ENCODE measurements around the gene NINL.

DNA sequence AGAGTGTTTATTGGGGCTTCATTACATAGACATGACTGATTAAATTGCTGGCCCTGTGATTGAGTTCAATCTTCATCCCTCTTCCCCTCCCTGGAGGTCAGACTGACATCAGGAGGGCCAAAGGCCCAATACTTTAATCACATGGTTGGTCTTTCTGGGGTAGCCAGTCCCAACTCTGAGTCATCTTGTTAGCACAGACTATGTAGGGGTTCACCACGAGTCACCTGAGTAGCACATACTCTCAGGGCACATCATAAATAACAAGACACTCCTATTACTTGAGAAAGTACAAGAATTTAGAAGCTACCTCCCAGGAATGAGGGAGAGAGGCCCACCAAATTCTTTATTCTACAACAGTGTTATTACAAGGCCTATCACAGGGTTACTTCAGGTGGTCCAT is 166.6 kb downstream of the NINL start:
- TF ChIP-seq, protein P1, sequence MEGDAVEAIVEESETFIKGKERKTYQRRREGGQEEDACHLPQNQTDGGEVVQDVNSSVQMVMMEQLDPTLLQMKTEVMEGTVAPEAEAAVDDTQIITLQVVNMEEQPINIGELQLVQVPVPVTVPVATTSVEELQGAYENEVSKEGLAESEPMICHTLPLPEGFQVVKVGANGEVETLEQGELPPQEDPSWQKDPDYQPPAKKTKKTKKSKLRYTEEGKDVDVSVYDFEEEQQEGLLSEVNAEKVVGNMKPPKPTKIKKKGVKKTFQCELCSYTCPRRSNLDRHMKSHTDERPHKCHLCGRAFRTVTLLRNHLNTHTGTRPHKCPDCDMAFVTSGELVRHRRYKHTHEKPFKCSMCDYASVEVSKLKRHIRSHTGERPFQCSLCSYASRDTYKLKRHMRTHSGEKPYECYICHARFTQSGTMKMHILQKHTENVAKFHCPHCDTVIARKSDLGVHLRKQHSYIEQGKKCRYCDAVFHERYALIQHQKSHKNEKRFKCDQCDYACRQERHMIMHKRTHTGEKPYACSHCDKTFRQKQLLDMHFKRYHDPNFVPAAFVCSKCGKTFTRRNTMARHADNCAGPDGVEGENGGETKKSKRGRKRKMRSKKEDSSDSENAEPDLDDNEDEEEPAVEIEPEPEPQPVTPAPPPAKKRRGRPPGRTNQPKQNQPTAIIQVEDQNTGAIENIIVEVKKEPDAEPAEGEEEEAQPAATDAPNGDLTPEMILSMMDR (IDR thresholded peaks at IDR 0.05; ENCODE audit: poor library complexity): no peak
- TF ChIP-seq EZH2 (IDR thresholded peaks at IDR 0.05; ENCODE audit: borderline replicate concordance): no peak
- TF ChIP-seq EZH2phosphoT487 (IDR thresholded peaks at IDR 0.05; ENCODE audit: low read depth, severe bottlenecking, unreplicated experiment): no peak
